Activated CD4-positive, alpha-beta T cell treated with anti-CD3 and anti-CD28 coated beads, Interleukin-2, amount 50 U/mL, for 1 hour (primary cell): ENCODE measurements around the gene CHST15.

Experiments used
- DNase-seq: peaks from one replicate; pipeline ENCODE4 v3.0.0-alpha.2; 2020

Gene CHST15

GRCh38 chr10:124027031-124027611 is 66.3 kb downstream of the CHST15 start:
- DNase-seq, result no peak

- no peak for DNase-seq
Measured at GRCh38 chr10:124026589-124026939, 66.8 kb downstream of the CHST15 start.

GRCh38 chr10:124025660-124026588 is 67.5 kb downstream of the CHST15 start:
- DNase-seq, result no peak

GRCh38 chr10:124025152-124025551 is 68.2 kb downstream of the CHST15 start:
- DNase-seq, result no peak

- DNase-seq, result no peak
Measured at GRCh38 chr10:124022066-124022465, 71.3 kb downstream of the CHST15 start.

GRCh38 chr10:124020981-124021815 is 72.2 kb downstream of the CHST15 start:
- DNase-seq, result no peak

- no peak for DNase-seq
Measured at GRCh38 chr10:124019886-124020797, 73.3 kb downstream of the CHST15 start.

- DNase-seq, result no peak
Measured at GRCh38 chr10:124018886-124019525, 74.4 kb downstream of the CHST15 start.

- no peak for DNase-seq
Measured at GRCh38 chr10:124017729-124018128, 75.7 kb downstream of the CHST15 start.

- DNase-seq, result no peak
Measured at GRCh38 chr10:124016804-124017375, 76.5 kb downstream of the CHST15 start.

GRCh38 chr10:124015991-124016390 is 77.4 kb downstream of the CHST15 start:
- DNase-seq, result no peak

- no peak for DNase-seq
Measured at GRCh38 chr10:124014416-124015154, 78.8 kb downstream of the CHST15 start.

- no peak for DNase-seq
Measured at GRCh38 chr10:124013916-124014315, 79.5 kb downstream of the CHST15 start.

- no peak for DNase-seq
Measured at GRCh38 chr10:124012991-124013390, 80.4 kb downstream of the CHST15 start.

- no peak for DNase-seq
Measured at GRCh38 chr10:124012583-124012982, 80.8 kb downstream of the CHST15 start.

- DNase-seq, result no peak
Measured at GRCh38 chr10:124012066-124012465, 81.3 kb downstream of the CHST15 start.

GRCh38 chr10:124011464-124011863 is 81.9 kb downstream of the CHST15 start:
- DNase-seq, result no peak

GRCh38 chr10:124010563-124011131 is 82.8 kb downstream of the CHST15 start:
- no peak for DNase-seq

GRCh38 chr10:124010024-124010423 is 83.4 kb downstream of the CHST15 start:
- no peak for DNase-seq

- no peak for DNase-seq
Measured at GRCh38 chr10:124009231-124010015, 84.0 kb downstream of the CHST15 start.
